Ovary (tissue), 9 donors: ENCODE data around the gene SMTNL2. TPM values are rescaled to one million over a fixed set of nuclear protein-coding genes. Genes with fewer than 3 reads are reported as not detected.
"Not testable (repeated sequence)": the region's sequence is repeated elsewhere in the genome, so short reads cannot be mapped to it uniquely, and the experiment has no call there.

Experiments used
- DNase-seq, 5 donors: peaks; one replicate each; pipeline ENCODE4 v3.0.0-alpha.2; 2019 to 2020
- H3K27ac ChIP-seq, 2 donors: fragments of 200-600 bp; one replicate each; pipeline versions ENCODE4 v1.5.1 to v1.8.0; 2019 to 2022
- H3K27me3 ChIP-seq: fragments of 200-600 bp; one replicate; pipeline ENCODE4 v1.8.0; 2022
- H3K36me3 ChIP-seq: fragments of 200-600 bp; sonication (generic); one replicate; pipeline ENCODE4 v1.5.1; 2019
- H3K4me1 ChIP-seq: one replicate; pipeline ENCODE4 v1.8.1; 2013; ENCODE audit warnings: mild to moderate bottlenecking, moderate library complexity; ENCODE audit not compliant: insufficient read depth
- H3K4me3 ChIP-seq: fragments of 200-600 bp; sonication (generic); one replicate; pipeline ENCODE4 v1.5.1; 2017
- H3K9me3 ChIP-seq, 2 donors: fragments of 200-600 bp in 1 of 2; sonication (generic) in 1 of 2; one replicate each; pipeline versions ENCODE4 v1.5.1 to v1.8.1; 2013 to 2019; ENCODE audit warnings: mild to moderate bottlenecking in 1 of 2, moderate library complexity in 1 of 2
- EP300 ChIP-seq: sonication (generic); formaldehyde crosslinking; IDR thresholded peaks from one replicate; pipeline ENCODE4 v1.6.1; 2017; ENCODE audit warnings: antibody characterized with exemption
- POLR2A ChIP-seq: fragments of 450-650 bp; IDR thresholded peaks from one replicate; pipeline ENCODE4 v1.6.1; 2017; ENCODE audit warnings: antibody characterized with exemption, mild to moderate bottlenecking, moderate library complexity
- WGBS, 3 donors: extraction: QIAGEN DNeasy Blood & Tissue Kit in 1 of 3; methylation state at CpG; one replicate each; pipeline versions ENCODE4 v1.1.5 to v1.1.7; 2013 to 2017; 5-methylcytosine and 5-hydroxymethylcytosine counted together
- intact Hi-C, 4 donors: fragments of 100-400 bp; cut with DNase I; formaldehyde crosslinking; loops; one replicate each; pipeline versions ENCODE4 v1.11.0 to v1.15.1; 2022 to 2023
- polyA plus RNA-seq, 2 donors: library from polyadenylated mRNA; stranded (reverse); fragments of 200-250 nt in 1 of 2; fragments of 350-450 nt in 1 of 2; fragmentation: Illumina TruSeq in 1 of 2; extraction: RNeasy Lipid Tissue Mini Kit (QIAGEN cat#74804) in 1 of 2; gene quantifications; one replicate each; pipeline ENCODE4 v1.2.3, GENCODE V29; 2013 to 2014
- total RNA-seq, 7 donors: library from RNA; depleted of rRNA in 2 of 7; stranded (reverse); fragments of >200 nt in 2 of 7; fragmentation: NEBNext Ultra II Directional in 3 of 7; extraction: Animal tissue kit (Norgen Biotek cat#: 25700) in 3 of 7; gene quantifications; one replicate each; pipeline versions ENCODE4 v1.1.0 to v1.2.4, GENCODE V29; 2016 to 2023
- TF ChIP-seq, protein P1 (sequence below), 3 donors: fragments of 450-650 bp in 2 of 3; fragments of 200-600 bp in 1 of 3; IDR thresholded peaks; one replicate each; pipeline versions ENCODE4 v1.5.1 to v1.8.0; 2016 to 2022; ENCODE audit warnings: antibody characterized with exemption in 3 of 3, mild to moderate bottlenecking in 1 of 3
- donor health status: DM: no; HTN: no; CAD: no; lungs with moderate emphysema.
- donor health status: DM: no; HTN: no; CAD: no.
- donor health status: Bipolar disorder and iron deficiency.
- donor health status: DM: yes; HTN: yes; CAD: no.
- donor health status: DM: no; HTN: no; CAD: no.
- donor health status: DM: yes; HTN: yes; CAD: no.

The SMTNL2 gene
- total and polyA plus RNA-seq, 9 donors: 3.7 to 34.3 (median 15.1) TPM

DNA sequence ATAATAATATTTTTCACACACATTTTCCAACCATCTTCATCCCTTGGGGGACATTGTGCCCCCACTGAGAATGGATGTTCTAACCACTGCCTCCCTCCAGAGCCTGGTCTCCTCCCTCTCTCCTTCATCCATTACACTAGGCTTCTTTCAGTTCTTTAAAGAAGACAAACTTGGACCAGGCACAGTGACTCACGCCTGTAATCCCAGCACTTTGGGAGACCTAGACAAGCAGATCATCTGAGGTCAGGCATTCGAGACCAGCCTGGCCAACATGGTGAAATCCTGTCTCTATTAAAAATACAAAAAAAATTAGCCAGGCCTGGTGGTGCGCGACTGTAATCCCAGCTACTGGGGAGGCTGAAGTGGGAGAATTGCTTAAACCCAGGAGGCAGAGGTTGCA is 50.6 kb downstream of the SMTNL2 start:
- Histone ChIP-seq H3K4me3 (no peak overlapping the region), H3K27me3 (no peaks in the 10 kb centered on the region)
- intact Hi-C loops: no loop called here

DNA sequence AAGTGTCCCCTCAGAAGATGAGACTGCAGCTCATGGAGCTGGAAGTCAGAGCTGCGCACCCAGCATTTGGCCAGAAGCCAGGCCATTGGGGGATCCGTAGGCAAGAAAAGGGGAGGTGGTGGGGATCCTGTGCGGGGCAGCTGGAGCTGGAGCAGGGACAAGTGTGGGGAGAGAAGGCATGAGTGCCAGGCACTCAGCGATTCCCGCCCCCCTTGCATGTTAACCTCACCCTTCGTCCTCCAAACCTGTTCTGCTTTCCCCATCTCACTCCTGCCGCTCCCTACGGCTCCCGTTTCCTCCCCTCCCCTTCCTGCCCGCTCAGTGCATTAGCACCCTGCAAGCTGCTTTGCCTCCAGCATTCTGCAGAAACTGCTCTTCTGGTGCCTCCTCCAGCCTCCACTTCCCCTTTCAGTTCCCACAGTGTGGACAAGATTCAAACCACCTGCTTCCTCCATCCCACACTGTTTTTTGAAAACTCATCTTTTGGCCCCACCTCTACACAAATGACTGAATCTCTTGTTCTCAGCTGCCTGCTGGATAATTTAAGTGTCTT is 51.6 kb downstream of the SMTNL2 start:
- H3K9me3 ChIP-seq: no peaks in the 10 kb centered on the region
- DNase-seq: peak in 1 of 5 donors; percentile 32
- H3K27me3 ChIP-seq: no peaks in the 10 kb centered on the region
- no peak for TF ChIP-seq EP300
- TF ChIP-seq POLR2A: no peak
- TF ChIP-seq, protein P1, sequence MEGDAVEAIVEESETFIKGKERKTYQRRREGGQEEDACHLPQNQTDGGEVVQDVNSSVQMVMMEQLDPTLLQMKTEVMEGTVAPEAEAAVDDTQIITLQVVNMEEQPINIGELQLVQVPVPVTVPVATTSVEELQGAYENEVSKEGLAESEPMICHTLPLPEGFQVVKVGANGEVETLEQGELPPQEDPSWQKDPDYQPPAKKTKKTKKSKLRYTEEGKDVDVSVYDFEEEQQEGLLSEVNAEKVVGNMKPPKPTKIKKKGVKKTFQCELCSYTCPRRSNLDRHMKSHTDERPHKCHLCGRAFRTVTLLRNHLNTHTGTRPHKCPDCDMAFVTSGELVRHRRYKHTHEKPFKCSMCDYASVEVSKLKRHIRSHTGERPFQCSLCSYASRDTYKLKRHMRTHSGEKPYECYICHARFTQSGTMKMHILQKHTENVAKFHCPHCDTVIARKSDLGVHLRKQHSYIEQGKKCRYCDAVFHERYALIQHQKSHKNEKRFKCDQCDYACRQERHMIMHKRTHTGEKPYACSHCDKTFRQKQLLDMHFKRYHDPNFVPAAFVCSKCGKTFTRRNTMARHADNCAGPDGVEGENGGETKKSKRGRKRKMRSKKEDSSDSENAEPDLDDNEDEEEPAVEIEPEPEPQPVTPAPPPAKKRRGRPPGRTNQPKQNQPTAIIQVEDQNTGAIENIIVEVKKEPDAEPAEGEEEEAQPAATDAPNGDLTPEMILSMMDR (IDR thresholded peaks at IDR 0.05): no peak
- H3K4me3 ChIP-seq: no peak overlapping the region
- intact Hi-C loops: no loop called here
- H3K4me1 ChIP-seq: no peaks in the 10 kb centered on the region
- H3K36me3 ChIP-seq: no peaks in the 10 kb centered on the region
- H3K27ac ChIP-seq: no peak overlapping the region
- WGBS, 3 donors: 3 to 23% (median 10%) methylated on average over 10 of the region's 10 CpGs

More for the DNA sequence above, 50.6 kb downstream of the SMTNL2 start:
- no peaks in the 10 kb centered on the region for H3K9me3 ChIP-seq
- 52 to 62% (median 52%) methylated on average over 4 of the region's 4 CpGs for WGBS, 3 donors
- no peaks in the 10 kb centered on the region for H3K36me3 ChIP-seq
- H3K27ac ChIP-seq: no peak overlapping the region
- TF ChIP-seq, protein P1 (IDR thresholded peaks at IDR 0.05): no peak
- TF ChIP-seq EP300 (no peak), POLR2A (no peak)
- H3K4me1 ChIP-seq: no peaks in the 10 kb centered on the region
- no peak for DNase-seq

DNA sequence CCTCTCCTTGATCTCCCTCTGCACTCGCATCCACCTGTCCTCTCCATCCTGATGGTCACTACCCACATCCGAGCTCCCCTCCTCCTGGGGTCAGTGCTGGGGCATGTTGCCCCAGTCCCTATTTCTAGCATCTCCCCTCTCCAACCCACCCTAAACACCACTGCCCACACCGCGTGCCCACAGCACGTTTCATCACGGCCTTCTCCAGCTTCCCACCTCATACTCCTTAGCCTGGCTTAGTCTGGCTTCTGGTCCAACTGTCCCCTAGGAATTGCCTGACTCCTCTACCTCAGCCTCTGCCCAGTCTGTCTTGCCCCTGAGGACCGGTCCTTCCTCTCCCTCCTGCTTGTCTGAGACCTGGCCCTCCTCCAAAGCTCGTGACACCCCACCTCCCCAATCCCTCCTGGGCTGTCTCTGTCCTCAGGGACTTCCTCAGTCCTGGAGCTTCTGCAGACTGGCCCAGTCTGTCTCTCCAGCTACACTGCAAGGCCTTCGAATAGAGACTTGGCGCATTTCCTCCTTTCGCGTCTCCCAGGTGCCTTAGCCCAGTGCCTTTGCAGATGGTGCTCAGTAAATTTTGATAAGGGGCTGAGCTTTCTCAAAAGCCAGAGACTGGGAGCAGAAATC is 52.3 kb downstream of the SMTNL2 start:
- H3K4me3 ChIP-seq: no peak overlapping the region
- 50 to 67% (median 59%) methylated on average over 12 of the region's 12 CpGs for WGBS, 3 donors
- H3K27me3 ChIP-seq: no peaks in the 10 kb centered on the region
- H3K4me1 ChIP-seq: no peaks in the 10 kb centered on the region
- H3K27ac ChIP-seq: no peak overlapping the region
- no peaks in the 10 kb centered on the region for H3K9me3 ChIP-seq
- intact Hi-C loops: no loop called here
- no peaks in the 10 kb centered on the region for H3K36me3 ChIP-seq
- peak in 1 of 5 donors; percentile 19 for DNase-seq
- no peak for TF ChIP-seq POLR2A
- TF ChIP-seq, protein P1 (IDR thresholded peaks at IDR 0.05): no peak
- no peak for TF ChIP-seq EP300

DNA sequence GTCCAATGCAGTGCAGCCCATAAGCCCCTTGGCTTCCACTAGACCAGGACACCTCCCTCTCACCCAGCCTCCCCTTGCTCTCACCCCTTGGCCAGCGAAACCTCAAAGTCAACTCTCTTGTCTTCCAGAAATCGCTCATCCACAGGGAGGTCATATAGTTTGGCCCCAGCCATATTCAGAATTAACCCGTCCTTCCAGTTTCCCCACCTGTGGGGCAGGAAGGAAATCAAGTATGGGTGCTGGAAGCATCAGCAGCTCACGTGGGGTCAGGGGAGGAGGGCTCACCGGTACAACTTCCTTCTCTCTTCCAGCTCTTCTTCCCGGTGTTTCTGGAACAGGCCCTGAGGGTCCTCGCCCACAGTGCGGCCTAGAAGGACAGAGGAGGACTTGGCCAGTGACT is 54.4 kb downstream of the SMTNL2 start:
- H3K4me1 ChIP-seq, H3K36me3 ChIP-seq, H3K27me3 ChIP-seq, H3K4me3 ChIP-seq, intact Hi-C loops, H3K9me3 ChIP-seq, H3K27ac ChIP-seq: not testable (repeated sequence)
- WGBS, 3 donors: 54 to 61% (median 58%) methylated on average over 8 of the region's 8 CpGs
- DNase-seq: peak in 1 of 5 donors; percentile 1

DNA sequence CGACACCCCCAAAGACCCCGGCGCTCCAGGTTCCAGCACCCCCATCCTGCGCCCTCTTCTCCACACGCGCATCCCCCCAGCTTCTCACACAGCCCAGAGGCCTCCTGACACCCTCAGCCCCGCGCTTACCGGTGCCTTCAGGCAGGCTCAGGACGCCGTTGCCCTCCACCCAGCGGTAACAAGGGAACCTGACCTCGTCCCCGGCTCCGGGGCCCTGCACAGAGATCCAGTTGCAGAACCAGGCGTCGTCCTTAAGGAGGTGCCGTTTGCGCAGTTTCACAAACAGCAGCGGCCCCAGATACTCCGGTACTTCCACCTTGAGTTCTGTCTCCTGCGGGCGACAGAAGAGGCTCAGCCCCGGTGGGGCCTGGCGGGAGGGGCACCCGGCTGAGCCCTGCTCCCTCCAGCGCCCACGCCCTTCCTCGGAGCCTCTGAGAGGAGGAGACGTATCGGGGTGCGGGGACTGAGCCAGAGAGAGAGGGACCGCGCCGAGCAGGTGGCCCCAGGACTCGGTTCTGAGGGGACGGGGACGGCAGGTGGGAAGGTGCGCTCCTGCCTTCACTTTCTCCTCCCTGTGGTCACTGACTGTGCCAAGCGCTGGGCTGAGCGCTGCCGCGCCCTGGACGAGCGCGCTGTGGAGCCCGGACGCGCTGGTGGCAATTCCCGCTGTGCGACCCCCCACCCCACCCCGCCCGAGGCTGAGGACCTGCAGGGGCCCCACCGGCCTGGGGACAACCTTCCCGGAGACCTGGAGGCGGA is 55.2 kb downstream of the SMTNL2 start:
- H3K27me3 ChIP-seq, intact Hi-C loops: not testable (repeated sequence)
- WGBS, 3 donors: 8 to 9% (median 8%) methylated on average over 22 to 25 of the region's 56 CpGs

DNA sequence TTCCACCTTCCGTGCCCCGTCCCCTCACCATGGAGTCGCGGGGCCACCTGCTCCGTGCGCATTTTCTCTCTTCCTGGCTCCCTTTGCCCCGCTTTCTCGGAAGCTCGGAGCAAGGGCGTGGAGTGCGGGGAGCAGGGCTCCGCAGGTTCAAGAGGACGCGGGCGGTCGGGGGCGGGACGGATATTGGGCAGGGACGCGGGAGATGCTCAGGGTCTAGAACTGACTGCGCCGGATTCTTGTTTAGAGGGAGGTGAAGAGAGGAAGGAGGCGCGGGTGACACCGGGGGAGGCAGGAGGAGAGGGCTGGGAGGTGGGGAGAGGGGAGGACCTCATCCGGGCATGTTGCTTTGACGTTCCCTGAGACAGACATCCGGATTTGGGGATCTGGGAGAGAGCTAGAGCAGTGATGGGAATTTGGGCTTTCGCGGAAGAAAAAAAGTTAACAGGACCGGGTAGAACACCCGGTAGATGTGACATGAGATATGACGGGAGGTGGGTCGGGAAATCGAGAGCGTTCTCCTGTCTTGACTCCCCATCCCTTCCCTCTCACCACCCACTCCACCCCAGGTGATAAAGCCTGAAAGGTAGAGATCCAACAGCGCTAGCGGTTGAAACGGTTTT is 56.4 kb downstream of the SMTNL2 start:
- H3K4me1 ChIP-seq, intact Hi-C loops, H3K27ac ChIP-seq, H3K9me3 ChIP-seq, H3K4me3 ChIP-seq, H3K27me3 ChIP-seq, H3K36me3 ChIP-seq: not testable (repeated sequence)
- WGBS, 3 donors: 0 to 1% (median 1%) methylated on average over 14 to 39 of the region's 39 CpGs
- DNase-seq: peak in 1 of 5 donors; percentile 22

More for the DNA sequence above, 55.2 kb downstream of the SMTNL2 start:
- not testable (repeated sequence) for H3K36me3 ChIP-seq, H3K4me1 ChIP-seq, H3K9me3 ChIP-seq, H3K4me3 ChIP-seq, H3K27ac ChIP-seq
- DNase-seq: peak in 1 of 5 donors; percentile 31
